Measurements from ENCODE around the gene NRXN3. TPM values are rescaled to one million over a fixed set of nuclear protein-coding genes. Genes with fewer than 3 reads are reported as not detected.

NRXN3 gene
- total RNA-seq, 1 experiment from 2014 or later: not detected

- Histone ChIP-seq H3K27me3 (ENCODE audit: insufficient read depth, low read length) (no peaks in the 10 kb centered on the region), H3K9ac (ENCODE audit: low read length) (no peak overlapping the region), H4K20me1 (ENCODE audit: insufficient read depth) (no peaks in the 10 kb centered on the region), H3K4me1 (ENCODE audit: control insufficient read depth in 1 of 2, insufficient read depth in 2 of 2, low read length in 2 of 2) (no peaks in the 10 kb centered on the region), H3K27ac (ENCODE audit: low read depth, low read length) (no peak overlapping the region), H3K9me3 (ENCODE audit: control insufficient read depth in 1 of 2, insufficient read depth in 1 of 2, low read depth in 1 of 2, low read length in 2 of 2) (peaks cover 0 to 4% of the 10 kb centered on the region in 2 experiments; a peak in 2 of 4 replicates), H3K79me2 (ENCODE audit: insufficient read depth, low read length) (no peaks in the 10 kb centered on the region), H3K36me3 (ENCODE audit: control insufficient read depth in 1 of 2, insufficient read depth in 2 of 2, low read length in 2 of 2) (no peaks in the 10 kb centered on the region), H2AFZ (ENCODE audit: low read depth, low read length, poor library complexity, severe bottlenecking) (no peak overlapping the region), H3K4me2 (ENCODE audit: low read length) (no peak overlapping the region), H3K9me2 (ENCODE audit: insufficient read depth) (no peaks in the 10 kb centered on the region), H3K4me3 (replicated peaks in 1 of 2; ENCODE audit: low read depth in 1 of 2, low read length in 2 of 2) (no peak overlapping the region)
- no peak for ATAC-seq
- ChIA-PET CTCF (no interaction called here), RAD21 (ENCODE audit: low non-redundant PET in 1 of 2, low total read pairs in 2 of 2, uncharacterized antibody in 2 of 2, unreplicated experiment in 2 of 2) (no interaction called here), POLR2A (no interaction called here)
- intact Hi-C loops (cut with micrococcal nuclease): no loop called here
- DNase-seq (ENCODE audit: low read depth, low spot score): no peak
- no TSS peak for BruUV-seq (replicated peaks)
- TF ChIP-seq EGR1 (IDR thresholded peaks at IDR 0.05; ENCODE audit: low read depth) (no peak), EZH2 (IDR thresholded peaks at IDR 0.05) (no peak)
These were observed 813.0 kb downstream of the NRXN3 start for GRCh38 chr14:78983126-78983525.

- H3K27ac ChIP-seq (ENCODE audit: low read depth, low read length): no peak overlapping the region
- no peak for ATAC-seq
- BruUV-seq (replicated peaks): no TSS peak
- no peaks in the 10 kb centered on the region for H3K27me3 ChIP-seq (ENCODE audit: insufficient read depth, low read length)
- H2AFZ ChIP-seq (ENCODE audit: low read depth, low read length, poor library complexity, severe bottlenecking): no peak overlapping the region
- ChIA-PET CTCF (no interaction called here), POLR2A (no interaction called here), RAD21 (ENCODE audit: low non-redundant PET in 1 of 2, low total read pairs in 2 of 2, uncharacterized antibody in 2 of 2, unreplicated experiment in 2 of 2) (no interaction called here)
- no peaks in the 10 kb centered on the region for H3K79me2 ChIP-seq (ENCODE audit: insufficient read depth, low read length)
- H3K9ac ChIP-seq (ENCODE audit: low read length): no peak overlapping the region
- intact Hi-C loops (cut with micrococcal nuclease): no loop called here
- no peaks in the 10 kb centered on the region; a peak in 2 of 4 replicates for H3K9me3 ChIP-seq (ENCODE audit: control insufficient read depth in 1 of 2, insufficient read depth in 1 of 2, low read depth in 1 of 2, low read length in 2 of 2)
- no peaks in the 10 kb centered on the region for H3K36me3 ChIP-seq (ENCODE audit: control insufficient read depth in 1 of 2, insufficient read depth in 2 of 2, low read length in 2 of 2)
- no peak overlapping the region for H3K4me2 ChIP-seq (ENCODE audit: low read length)
- no peaks in the 10 kb centered on the region for H3K4me1 ChIP-seq (ENCODE audit: control insufficient read depth in 1 of 2, insufficient read depth in 2 of 2, low read length in 2 of 2)
- no peaks in the 10 kb centered on the region for H4K20me1 ChIP-seq (ENCODE audit: insufficient read depth)
- TF ChIP-seq POLR2AphosphoS5 (IDR thresholded peaks at IDR 0.05; ENCODE audit: low read depth, low read length) (no peak), REST (IDR thresholded peaks at IDR 0.05; ENCODE audit: low read depth) (no peak)
- no peaks in the 10 kb centered on the region for H3K9me2 ChIP-seq (ENCODE audit: insufficient read depth)
- H3K4me3 ChIP-seq (replicated peaks in 1 of 2; ENCODE audit: low read depth in 1 of 2, low read length in 2 of 2): no peak overlapping the region
- no peak for DNase-seq (ENCODE audit: low read depth, low spot score)
These were observed 815.7 kb downstream of the NRXN3 start for GRCh38 chr14:78985668-78986381.

Measured in HCT116 (cell line).